ENCODE data around the gene WWOX.

The WWOX gene

GRCh38 chr16:78675312-78675711 is 575.9 kb downstream of the WWOX start:
- no peak for DNase-seq
- no peak overlapping the region for H3K4me3 ChIP-seq (ENCODE audit: insufficient read depth, low read depth, low read length, poor library complexity, severe bottlenecking)

DNA sequence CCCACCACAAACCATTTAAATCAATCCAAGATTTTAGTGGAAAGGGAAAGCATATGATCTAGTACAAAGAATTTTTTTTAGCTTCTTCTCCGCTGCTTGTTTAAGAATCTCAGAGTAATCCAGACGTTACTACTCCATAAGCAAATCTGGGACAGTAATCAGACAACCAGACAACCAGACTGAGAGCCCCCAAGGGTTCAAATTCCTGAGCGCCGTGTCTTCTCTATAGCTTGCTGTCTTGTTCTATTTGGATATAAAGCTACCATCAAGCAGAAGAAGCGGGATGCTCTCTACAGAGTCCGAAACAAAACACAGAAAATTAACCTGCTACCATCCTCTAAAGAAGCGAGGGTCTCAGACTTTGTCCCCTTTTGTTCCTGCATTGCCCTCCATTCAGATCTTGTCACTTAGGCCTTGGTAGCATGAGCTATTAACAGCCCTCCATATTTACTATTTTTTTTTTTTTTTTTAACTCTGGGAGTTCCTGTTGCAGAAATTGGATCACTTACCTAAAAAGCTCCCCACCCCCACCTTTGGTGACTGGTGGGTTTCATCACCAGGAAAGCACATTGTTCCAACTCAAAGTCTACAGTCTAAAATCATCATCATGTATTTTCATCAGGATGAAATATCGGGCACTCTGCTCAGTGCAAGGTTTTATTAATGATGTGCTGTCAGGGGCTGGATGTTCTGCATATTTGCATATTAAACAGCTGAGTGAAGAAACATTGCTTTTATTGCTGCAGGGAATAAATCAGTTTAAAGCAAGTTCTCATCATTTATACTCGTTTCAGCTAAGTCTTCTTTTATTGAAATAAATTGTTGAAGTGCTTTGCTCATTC is 576.7 kb downstream of the WWOX start:
- H3K9me3 ChIP-seq (ENCODE audit: control insufficient read depth, low read length): no peaks in the 10 kb centered on the region
- no peaks in the 10 kb centered on the region for H3K36me3 ChIP-seq (ENCODE audit: control insufficient read depth, insufficient read depth, low read length)
- DNase-seq: no peak
- H3K4me1 ChIP-seq (ENCODE audit: control insufficient read depth, insufficient read depth, low read length, poor library complexity, severe bottlenecking): no peaks in the 10 kb centered on the region
- no peak overlapping the region for H3K4me3 ChIP-seq (ENCODE audit: insufficient read depth, low read depth, low read length, poor library complexity, severe bottlenecking)
- no peaks in the 10 kb centered on the region for H3K27me3 ChIP-seq (replicated peaks; ENCODE audit: control insufficient read depth, insufficient read depth, low read length, poor library complexity, severe bottlenecking)
- H3K27ac ChIP-seq (ENCODE audit: insufficient read depth, low read length, poor library complexity, severe bottlenecking): no peak overlapping the region

More at GRCh38 chr16:78675312-78675711, 575.9 kb downstream of the WWOX start:
- H3K27me3 ChIP-seq (replicated peaks; ENCODE audit: control insufficient read depth, insufficient read depth, low read length, poor library complexity, severe bottlenecking): no peaks in the 10 kb centered on the region
- H3K9me3 ChIP-seq (ENCODE audit: control insufficient read depth, low read length): no peaks in the 10 kb centered on the region
- no peaks in the 10 kb centered on the region for H3K4me1 ChIP-seq (ENCODE audit: control insufficient read depth, insufficient read depth, low read length, poor library complexity, severe bottlenecking)
- H3K36me3 ChIP-seq (ENCODE audit: control insufficient read depth, insufficient read depth, low read length): no peaks in the 10 kb centered on the region
- H3K27ac ChIP-seq (ENCODE audit: insufficient read depth, low read length, poor library complexity, severe bottlenecking): no peak overlapping the region

- no peak overlapping the region for H3K4me3 ChIP-seq (ENCODE audit: insufficient read depth, low read depth, low read length, poor library complexity, severe bottlenecking)
- no peak for DNase-seq
- no peaks in the 10 kb centered on the region for H3K4me1 ChIP-seq (ENCODE audit: control insufficient read depth, insufficient read depth, low read length, poor library complexity, severe bottlenecking)
- H3K9me3 ChIP-seq (ENCODE audit: control insufficient read depth, low read length): no peaks in the 10 kb centered on the region
- no peak overlapping the region for H3K27ac ChIP-seq (ENCODE audit: insufficient read depth, low read length, poor library complexity, severe bottlenecking)
- H3K27me3 ChIP-seq (replicated peaks; ENCODE audit: control insufficient read depth, insufficient read depth, low read length, poor library complexity, severe bottlenecking): no peaks in the 10 kb centered on the region
- no peaks in the 10 kb centered on the region for H3K36me3 ChIP-seq (ENCODE audit: control insufficient read depth, insufficient read depth, low read length)
Measured at GRCh38 chr16:78677181-78677731, 577.8 kb downstream of the WWOX start.

- H3K27me3 ChIP-seq (replicated peaks; ENCODE audit: control insufficient read depth, insufficient read depth, low read length, poor library complexity, severe bottlenecking): no peaks in the 10 kb centered on the region
- no peaks in the 10 kb centered on the region for H3K9me3 ChIP-seq (ENCODE audit: control insufficient read depth, low read length)
- no peak overlapping the region for H3K4me3 ChIP-seq (ENCODE audit: insufficient read depth, low read depth, low read length, poor library complexity, severe bottlenecking)
- no peaks in the 10 kb centered on the region for H3K4me1 ChIP-seq (ENCODE audit: control insufficient read depth, insufficient read depth, low read length, poor library complexity, severe bottlenecking)
- H3K27ac ChIP-seq (ENCODE audit: insufficient read depth, low read length, poor library complexity, severe bottlenecking): no peak overlapping the region
- H3K36me3 ChIP-seq (ENCODE audit: control insufficient read depth, insufficient read depth, low read length): no peaks in the 10 kb centered on the region
- no peak for DNase-seq
Measured at GRCh38 chr16:78679546-78679945, 580.1 kb downstream of the WWOX start.

- Histone ChIP-seq H3K4me1 (ENCODE audit: control insufficient read depth, insufficient read depth, low read length, poor library complexity, severe bottlenecking) (no peaks in the 10 kb centered on the region), H3K4me3 (ENCODE audit: insufficient read depth, low read depth, low read length, poor library complexity, severe bottlenecking) (no peak overlapping the region), H3K27me3 (replicated peaks; ENCODE audit: control insufficient read depth, insufficient read depth, low read length, poor library complexity, severe bottlenecking) (no peaks in the 10 kb centered on the region), H3K9me3 (ENCODE audit: control insufficient read depth, low read length) (no peaks in the 10 kb centered on the region), H3K27ac (ENCODE audit: insufficient read depth, low read length, poor library complexity, severe bottlenecking) (no peak overlapping the region), H3K36me3 (ENCODE audit: control insufficient read depth, insufficient read depth, low read length) (no peaks in the 10 kb centered on the region)
- no peak for DNase-seq
Measured at GRCh38 chr16:78681743-78682142, 582.3 kb downstream of the WWOX start.

- Histone ChIP-seq H3K27me3 (replicated peaks; ENCODE audit: control insufficient read depth, insufficient read depth, low read length, poor library complexity, severe bottlenecking) (no peaks in the 10 kb centered on the region), H3K4me3 (ENCODE audit: insufficient read depth, low read depth, low read length, poor library complexity, severe bottlenecking) (no peak overlapping the region), H3K4me1 (ENCODE audit: control insufficient read depth, insufficient read depth, low read length, poor library complexity, severe bottlenecking) (no peaks in the 10 kb centered on the region), H3K9me3 (ENCODE audit: control insufficient read depth, low read length) (no peaks in the 10 kb centered on the region), H3K27ac (ENCODE audit: insufficient read depth, low read length, poor library complexity, severe bottlenecking) (no peak overlapping the region), H3K36me3 (ENCODE audit: control insufficient read depth, insufficient read depth, low read length) (no peaks in the 10 kb centered on the region)
- DNase-seq: no peak
Measured at GRCh38 chr16:78684030-78684611, 584.7 kb downstream of the WWOX start.

- Histone ChIP-seq H3K9me3 (ENCODE audit: control insufficient read depth, low read length) (no peaks in the 10 kb centered on the region), H3K27ac (ENCODE audit: insufficient read depth, low read length, poor library complexity, severe bottlenecking) (no peak overlapping the region), H3K27me3 (replicated peaks; ENCODE audit: control insufficient read depth, insufficient read depth, low read length, poor library complexity, severe bottlenecking) (no peaks in the 10 kb centered on the region), H3K4me3 (ENCODE audit: insufficient read depth, low read depth, low read length, poor library complexity, severe bottlenecking) (no peak overlapping the region), H3K36me3 (ENCODE audit: control insufficient read depth, insufficient read depth, low read length) (no peaks in the 10 kb centered on the region), H3K4me1 (ENCODE audit: control insufficient read depth, insufficient read depth, low read length, poor library complexity, severe bottlenecking) (no peaks in the 10 kb centered on the region)
- DNase-seq: no peak
Measured at GRCh38 chr16:78684655-78685375, 585.4 kb downstream of the WWOX start.

DNA sequence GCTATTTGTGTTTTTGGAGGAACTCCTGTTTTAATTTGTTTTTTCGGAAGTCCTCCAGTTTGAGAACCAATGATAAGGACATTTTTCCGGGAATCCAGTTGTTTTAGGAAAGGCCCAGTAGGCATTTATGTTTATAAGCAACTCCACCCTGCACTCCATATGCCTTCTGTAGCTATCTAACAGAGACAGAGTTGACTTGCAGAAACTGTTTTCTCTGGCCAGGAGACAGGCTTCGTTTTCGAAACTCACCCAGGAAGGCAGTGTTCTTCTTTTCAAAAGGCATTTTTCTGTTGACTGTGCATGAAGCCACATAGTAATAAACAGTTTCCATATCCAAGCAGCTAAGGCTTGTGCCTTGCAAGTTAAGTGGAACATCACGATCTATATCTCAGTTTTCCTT is 587.1 kb downstream of the WWOX start:
- H3K36me3 ChIP-seq (ENCODE audit: control insufficient read depth, insufficient read depth, low read length): no peaks in the 10 kb centered on the region

DNA sequence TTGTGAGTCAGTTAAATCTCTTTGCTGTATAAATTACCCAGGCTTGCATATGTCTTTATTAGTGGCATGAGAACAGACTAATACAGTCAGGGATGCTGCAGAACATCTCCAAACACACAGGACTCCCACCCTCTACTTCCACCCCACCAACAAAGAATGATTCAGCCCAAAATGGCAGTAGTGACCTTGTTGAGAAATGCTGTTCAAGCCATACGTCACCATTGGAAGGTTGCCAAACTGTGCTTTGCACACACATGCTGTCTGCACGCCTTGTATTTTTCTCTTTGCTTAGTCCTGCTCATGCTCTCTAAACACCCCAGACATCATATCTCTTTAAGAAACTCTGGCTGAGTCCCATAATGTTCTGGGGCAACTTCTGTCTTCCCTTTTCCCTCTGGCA is 589.6 kb downstream of the WWOX start:
- H3K4me3 ChIP-seq (ENCODE audit: insufficient read depth, low read depth, low read length, poor library complexity, severe bottlenecking): no peak overlapping the region
- H3K27me3 ChIP-seq (replicated peaks; ENCODE audit: control insufficient read depth, insufficient read depth, low read length, poor library complexity, severe bottlenecking): no peaks in the 10 kb centered on the region
- no peaks in the 10 kb centered on the region for H3K4me1 ChIP-seq (ENCODE audit: control insufficient read depth, insufficient read depth, low read length, poor library complexity, severe bottlenecking)
- H3K36me3 ChIP-seq (ENCODE audit: control insufficient read depth, insufficient read depth, low read length): no peaks in the 10 kb centered on the region
- no peak for DNase-seq
- H3K27ac ChIP-seq (ENCODE audit: insufficient read depth, low read length, poor library complexity, severe bottlenecking): no peak overlapping the region
- no peaks in the 10 kb centered on the region for H3K9me3 ChIP-seq (ENCODE audit: control insufficient read depth, low read length)

More for the DNA sequence above, 587.1 kb downstream of the WWOX start:
- Histone ChIP-seq H3K27ac (ENCODE audit: insufficient read depth, low read length, poor library complexity, severe bottlenecking) (no peak overlapping the region), H3K4me3 (ENCODE audit: insufficient read depth, low read depth, low read length, poor library complexity, severe bottlenecking) (no peak overlapping the region), H3K27me3 (replicated peaks; ENCODE audit: control insufficient read depth, insufficient read depth, low read length, poor library complexity, severe bottlenecking) (no peaks in the 10 kb centered on the region), H3K9me3 (ENCODE audit: control insufficient read depth, low read length) (no peaks in the 10 kb centered on the region), H3K4me1 (ENCODE audit: control insufficient read depth, insufficient read depth, low read length, poor library complexity, severe bottlenecking) (no peaks in the 10 kb centered on the region)
- DNase-seq: no peak

- Histone ChIP-seq H3K4me1 (ENCODE audit: control insufficient read depth, insufficient read depth, low read length, poor library complexity, severe bottlenecking) (no peaks in the 10 kb centered on the region), H3K4me3 (ENCODE audit: insufficient read depth, low read depth, low read length, poor library complexity, severe bottlenecking) (no peak overlapping the region), H3K27me3 (replicated peaks; ENCODE audit: control insufficient read depth, insufficient read depth, low read length, poor library complexity, severe bottlenecking) (no peaks in the 10 kb centered on the region), H3K27ac (ENCODE audit: insufficient read depth, low read length, poor library complexity, severe bottlenecking) (no peak overlapping the region), H3K9me3 (ENCODE audit: control insufficient read depth, low read length) (no peaks in the 10 kb centered on the region), H3K36me3 (ENCODE audit: control insufficient read depth, insufficient read depth, low read length) (no peaks in the 10 kb centered on the region)
- DNase-seq: no peak
Measured at GRCh38 chr16:78689536-78689935, 590.1 kb downstream of the WWOX start.
